HG03103 (cell line): ENCODE results near the gene NDUFV1.

Experiments
- ATAC-seq: cut with Tn5 transposase; IDR thresholded peaks from one replicate; pipeline ENCODE4 v1.9.1; 2021; ENCODE audit warnings: low read depth; ENCODE audit not compliant: unreplicated experiment

The NDUFV1 gene

GRCh38 chr11:67638535-67639437, 32.0 kb downstream of the NDUFV1 start:
- ATAC-seq, result no peak

- no peak for ATAC-seq
Observed at GRCh38 chr11:67639438-67639859, 32.7 kb downstream of the NDUFV1 start, which contains the start of gene TBX10. TBX10 (minus strand) TSS chr11:67639763; CDS start chr11:67639472, 291 bp downstream.

GRCh38 chr11:67640021-67640757, 33.5 kb downstream of the NDUFV1 start:
- ATAC-seq, result no peak

GRCh38 chr11:67640758-67641337, 34.1 kb downstream of the NDUFV1 start:
- ATAC-seq, result no peak

GRCh38 chr11:67641338-67642172, 34.8 kb downstream of the NDUFV1 start:
- ATAC-seq, result no peak

- ATAC-seq, result no peak
Observed at GRCh38 chr11:67642173-67643120, 35.7 kb downstream of the NDUFV1 start.

- ATAC-seq, result no peak
Observed at GRCh38 chr11:67644042-67644441, 37.3 kb downstream of the NDUFV1 start.

- ATAC-seq, result no peak
Observed at GRCh38 chr11:67644472-67645418, 38.0 kb downstream of the NDUFV1 start.

- no peak for ATAC-seq
Observed at GRCh38 chr11:67645521-67646461, 39.1 kb downstream of the NDUFV1 start.

GRCh38 chr11:67646535-67647336, 40.0 kb downstream of the NDUFV1 start:
- no peak for ATAC-seq

GRCh38 chr11:67647471-67647870, 40.7 kb downstream of the NDUFV1 start:
- no peak for ATAC-seq

GRCh38 chr11:67648140-67648795, 41.5 kb downstream of the NDUFV1 start:
- no peak for ATAC-seq

- no peak for ATAC-seq
Observed at GRCh38 chr11:67648796-67649613, 42.3 kb downstream of the NDUFV1 start.

GRCh38 chr11:67649634-67650510, 43.1 kb downstream of the NDUFV1 start:
- ATAC-seq, result no peak
